GM18520 (cell line): ENCODE data around the gene RANBP10.
"Not testable (repeated sequence)": the region's sequence is repeated elsewhere in the genome, so short reads cannot be mapped to it uniquely, and the experiment has no call there.

Experiments
- ATAC-seq: cut with Tn5 transposase; IDR thresholded peaks from one replicate; pipeline ENCODE4 v1.9.1; 2021; ENCODE audit not compliant: unreplicated experiment

RANBP10 gene

GRCh38 chr16:67806428-67807147, at the start of gene RANBP10, which contains the start of gene TSNAXIP1:
TSS of gene RANBP10 (minus strand) at chr16:67806560. CDS start at chr16:67806536, 24 bp downstream.
TSS of gene TSNAXIP1 (plus strand) at chr16:67806889. CDS start at chr16:67807150, 261 bp downstream.
- peak; percentile 96 for ATAC-seq

GRCh38 chr16:67855789-67856188, 49.4 kb upstream of the RANBP10 start:
- ATAC-seq, result no peak

GRCh38 chr16:67853670-67854069, 47.3 kb upstream of the RANBP10 start:
- no peak for ATAC-seq

GRCh38 chr16:67848118-67848517, 41.8 kb upstream of the RANBP10 start:
- no peak for ATAC-seq

- peak; percentile 23 for ATAC-seq
Measured at GRCh38 chr16:67847064-67847861, 40.9 kb upstream of the RANBP10 start, which contains the start of gene CENPT. TSS of gene CENPT (minus strand) at chr16:67847693. CDS start at chr16:67833859, 13,834 bp downstream.

- ATAC-seq, result peak; percentile 42
Measured at GRCh38 chr16:67846320-67847063, 40.1 kb upstream of the RANBP10 start, which contains the start of gene NUTF2. TSS of gene NUTF2 (plus strand) at chr16:67846933. CDS start at chr16:67865131, 18,198 bp downstream.

GRCh38 chr16:67846063-67846319, 39.6 kb upstream of the RANBP10 start:
- ATAC-seq, result no peak

- ATAC-seq, result no peak
Measured at GRCh38 chr16:67845291-67846062, 39.1 kb upstream of the RANBP10 start.

GRCh38 chr16:67844497-67844896, 38.1 kb upstream of the RANBP10 start:
- no peak for ATAC-seq

- no peak for ATAC-seq
Measured at GRCh38 chr16:67843343-67843765, 37.0 kb upstream of the RANBP10 start.

GRCh38 chr16:67842509-67843342, 36.4 kb upstream of the RANBP10 start:
- peak; percentile 12 for ATAC-seq

GRCh38 chr16:67841816-67842508, 35.6 kb upstream of the RANBP10 start, which contains the start of gene THAP11:
TSS of gene THAP11 (plus strand) at chr16:67842320. CDS start at chr16:67842555, 235 bp downstream.
- ATAC-seq, result peak; percentile 45

GRCh38 chr16:67841198-67841815, 34.9 kb upstream of the RANBP10 start:
- no peak for ATAC-seq

GRCh38 chr16:67837811-67838210, 31.5 kb upstream of the RANBP10 start:
- ATAC-seq, result no peak

GRCh38 chr16:67837190-67837589, 30.8 kb upstream of the RANBP10 start:
- ATAC-seq, result not testable (repeated sequence)

- no peak for ATAC-seq
Measured at GRCh38 chr16:67834242-67834614, 27.9 kb upstream of the RANBP10 start.

- peak; percentile 98 for ATAC-seq
Measured at GRCh38 chr16:67833415-67834241, 27.3 kb upstream of the RANBP10 start.

GRCh38 chr16:67833030-67833414, 26.7 kb upstream of the RANBP10 start:
- no peak for ATAC-seq
